Mesothelial cell of epicardium (in vitro differentiated cells): ENCODE results near the gene TFG. TPM values are rescaled to one million over a fixed set of nuclear protein-coding genes. Genes with fewer than 3 reads are reported as not detected.

Experiments used
- DNase-seq, 2 experiments: peaks; one replicate each; pipeline ENCODE4 v3.0.0; 2021; ENCODE audit warnings: low spot score in 2 of 2; ENCODE audit not compliant: unreplicated experiment in 2 of 2
- H3K27ac Mint-ChIP-seq: 2 replicates; pipeline ENCODE4 v1.8.0; 2021; ENCODE audit warnings: mixed read lengths
- H3K27me3 Mint-ChIP-seq: 2 replicates; pipeline ENCODE4 v1.8.0; 2021; ENCODE audit warnings: low read depth, mixed read lengths
- H3K36me3 Mint-ChIP-seq: 2 replicates; pipeline ENCODE4 v1.8.0; 2021; ENCODE audit warnings: mixed read lengths
- H3K4me1 Mint-ChIP-seq: 2 replicates; pipeline ENCODE4 v1.8.0; 2021; ENCODE audit warnings: mixed read lengths
- H3K4me3 Mint-ChIP-seq: 2 replicates; pipeline ENCODE4 v1.8.0; 2021; ENCODE audit warnings: mild to moderate bottlenecking, moderate library complexity, mixed read lengths
- H3K9me3 Mint-ChIP-seq: 2 replicates; pipeline ENCODE4 v1.8.0; 2021; ENCODE audit warnings: mixed read lengths
- CTCF ChIP-seq: fragments of 200-600 bp; sonication (generic); IDR thresholded peaks from one replicate; pipeline ENCODE4 v1.5.0; 2021; ENCODE audit warnings: antibody characterized with exemption; ENCODE audit not compliant: unreplicated experiment
- total RNA-seq: library from RNA; stranded (reverse); gene quantifications from 3 replicates; pipeline ENCODE4 v1.2.1, GENCODE V29; 2021

Gene TFG
- total RNA-seq, 1 donor from 2014 or later: 111 TPM

GRCh38 chr3:100776097-100776729 is 66.9 kb downstream of the TFG start:
- Mint-ChIP-seq H3K36me3 (no peaks in the 10 kb centered on the region), H3K27ac (no peak overlapping the region), H3K9me3 (no peaks in the 10 kb centered on the region), H3K4me1 (no peaks in the 10 kb centered on the region), H3K4me3 (no peak overlapping the region), H3K27me3 (no peaks in the 10 kb centered on the region)
- no peak for TF ChIP-seq CTCF
- DNase-seq: no peak

- no peaks in the 10 kb centered on the region for H3K27me3 Mint-ChIP-seq
- H3K4me3 Mint-ChIP-seq: no peak overlapping the region
- no peak overlapping the region for H3K27ac Mint-ChIP-seq
- H3K36me3 Mint-ChIP-seq: no peaks in the 10 kb centered on the region
- TF ChIP-seq CTCF: no peak
- no peaks in the 10 kb centered on the region for H3K9me3 Mint-ChIP-seq
- DNase-seq: no peak
- H3K4me1 Mint-ChIP-seq: no peaks in the 10 kb centered on the region
These were observed 67.5 kb downstream of the TFG start for GRCh38 chr3:100776746-100777145.

GRCh38 chr3:100777271-100777670 is 68.0 kb downstream of the TFG start:
- H3K9me3 Mint-ChIP-seq: no peaks in the 10 kb centered on the region
- H3K27ac Mint-ChIP-seq: no peak overlapping the region
- no peaks in the 10 kb centered on the region for H3K36me3 Mint-ChIP-seq
- H3K4me1 Mint-ChIP-seq: peaks cover under 1% of the 10 kb centered on the region
- H3K4me3 Mint-ChIP-seq: no peak overlapping the region
- no peak for DNase-seq
- TF ChIP-seq CTCF: no peak
- no peaks in the 10 kb centered on the region for H3K27me3 Mint-ChIP-seq

GRCh38 chr3:100779480-100779879 is 70.2 kb downstream of the TFG start:
- no peaks in the 10 kb centered on the region for H3K27me3 Mint-ChIP-seq
- H3K9me3 Mint-ChIP-seq: peaks cover 4% of the 10 kb centered on the region
- TF ChIP-seq CTCF: no peak
- peaks cover 10% of the 10 kb centered on the region for H3K4me1 Mint-ChIP-seq
- no peak overlapping the region for H3K27ac Mint-ChIP-seq
- no peak for DNase-seq
- H3K4me3 Mint-ChIP-seq: no peak overlapping the region
- peaks cover under 1% of the 10 kb centered on the region for H3K36me3 Mint-ChIP-seq

GRCh38 chr3:100780071-100780622 is 70.9 kb downstream of the TFG start:
- H3K4me3 Mint-ChIP-seq: no peak overlapping the region
- peaks cover 10% of the 10 kb centered on the region for H3K9me3 Mint-ChIP-seq
- no peaks in the 10 kb centered on the region for H3K27me3 Mint-ChIP-seq
- TF ChIP-seq CTCF: no peak
- no peak for DNase-seq
- peaks cover 3% of the 10 kb centered on the region for H3K36me3 Mint-ChIP-seq
- H3K4me1 Mint-ChIP-seq: peaks cover 10% of the 10 kb centered on the region
- no peak overlapping the region for H3K27ac Mint-ChIP-seq
